Measurements from ENCODE around the gene PSMD11.
"Not testable (repeated sequence)": the region's sequence is repeated elsewhere in the genome, so short reads cannot be mapped to it uniquely, and the experiment has no call there.

Gene PSMD11

DNA sequence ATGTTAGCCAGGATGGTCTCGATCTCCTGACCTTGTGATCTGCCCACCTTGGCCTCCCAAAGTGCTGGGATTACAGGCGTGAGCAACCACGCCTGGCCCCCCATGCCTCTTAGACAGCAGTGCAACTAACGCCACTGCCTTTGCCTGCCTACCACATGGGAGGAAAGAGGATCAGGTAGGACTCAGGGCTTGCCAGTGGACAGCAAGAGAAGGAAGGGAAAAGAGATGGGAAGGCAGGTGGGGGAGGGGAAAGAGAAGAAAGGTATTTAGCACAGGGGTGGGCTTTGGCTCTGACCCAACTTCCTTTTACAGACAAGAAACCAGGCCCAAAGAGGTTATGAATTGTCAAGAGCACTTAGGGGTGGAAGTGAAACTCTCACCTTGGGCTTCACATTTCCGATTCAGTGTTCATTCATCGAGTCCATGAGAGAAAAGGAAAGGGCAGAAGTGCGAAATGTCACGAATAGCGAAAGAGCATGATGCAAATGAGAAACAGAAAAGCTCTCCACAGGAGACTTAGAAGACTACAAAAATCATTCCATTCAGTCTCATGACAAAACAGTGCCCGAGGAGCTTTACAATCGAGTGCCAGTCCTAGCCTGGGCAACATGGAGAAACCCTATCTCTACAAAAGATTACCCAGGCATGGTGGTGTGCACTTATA lies 78.8 kb downstream of the PSMD11 start:
- no peak overlapping the region for H3K4me3 ChIP-seq (ENCODE audit: low read length in 2 of 2)
- peaks cover 13% of the 10 kb centered on the region for H3K4me1 ChIP-seq (ENCODE audit: control insufficient read depth, insufficient read depth, low read length)
- H3K27me3 ChIP-seq (ENCODE audit: control insufficient read depth in 1 of 2, insufficient read depth in 2 of 2, low read length in 2 of 2): no peaks in the 10 kb centered on the region
- no peak overlapping the region for H3K9ac ChIP-seq (ENCODE audit: low read length in 2 of 2)
- no peaks in the 10 kb centered on the region for H3K9me3 ChIP-seq (ENCODE audit: control insufficient read depth in 2 of 2, low read length in 2 of 2)
- H3K27ac ChIP-seq (ENCODE audit: low read length): no peak overlapping the region
- no peaks in the 10 kb centered on the region for H3K36me3 ChIP-seq (ENCODE audit: control insufficient read depth in 2 of 2, insufficient read depth in 2 of 2, low read length in 2 of 2)

DNA sequence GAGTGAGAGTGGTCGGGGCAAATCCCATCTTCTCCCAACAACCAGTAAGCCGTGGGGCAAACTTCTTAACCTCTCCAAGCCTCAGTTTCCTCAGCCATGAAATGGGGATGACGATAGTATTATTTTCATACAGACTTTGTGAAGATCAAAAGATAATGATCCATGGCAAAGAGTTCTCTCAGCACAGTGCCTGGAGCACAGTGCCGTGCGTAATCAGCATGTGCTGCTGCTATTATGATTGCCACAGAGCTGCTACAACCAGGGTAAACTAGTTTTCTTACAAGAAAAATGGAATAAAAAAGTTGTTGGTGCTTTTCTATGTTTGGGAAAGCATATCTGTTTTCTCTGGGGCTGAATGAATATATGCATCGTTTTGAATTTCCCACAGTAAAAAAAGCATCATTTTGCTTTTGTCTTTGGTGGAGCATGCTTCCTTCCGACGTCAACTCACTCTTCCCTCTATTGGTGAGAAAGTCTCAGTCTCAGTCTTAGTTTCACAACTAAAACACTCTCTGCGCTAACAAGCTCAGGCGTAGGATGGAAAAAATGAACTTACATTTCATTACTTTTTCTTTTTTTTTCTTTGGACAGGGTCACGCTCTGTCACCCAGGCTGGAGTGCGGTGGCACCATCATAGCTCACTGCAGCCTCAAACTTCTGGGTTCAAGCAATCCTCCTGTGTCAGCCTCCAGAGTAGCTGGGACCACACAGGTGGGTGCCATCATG lies 79.7 kb downstream of the PSMD11 start:
- H3K4me1 ChIP-seq (ENCODE audit: control insufficient read depth, insufficient read depth, low read length): peaks cover 9% of the 10 kb centered on the region
- no peak overlapping the region for H3K27ac ChIP-seq (ENCODE audit: low read length)
- no peaks in the 10 kb centered on the region for H3K36me3 ChIP-seq (ENCODE audit: control insufficient read depth in 2 of 2, insufficient read depth in 2 of 2, low read length in 2 of 2)
- no peak overlapping the region for H3K9ac ChIP-seq (ENCODE audit: low read length in 2 of 2)
- no peak overlapping the region for H3K4me3 ChIP-seq (ENCODE audit: low read length in 2 of 2)
- H3K27me3 ChIP-seq (ENCODE audit: control insufficient read depth in 1 of 2, insufficient read depth in 2 of 2, low read length in 2 of 2): peaks cover 0 to 2% of the 10 kb centered on the region in 2 donors
- H3K9me3 ChIP-seq (ENCODE audit: control insufficient read depth in 2 of 2, low read length in 2 of 2): no peaks in the 10 kb centered on the region

DNA sequence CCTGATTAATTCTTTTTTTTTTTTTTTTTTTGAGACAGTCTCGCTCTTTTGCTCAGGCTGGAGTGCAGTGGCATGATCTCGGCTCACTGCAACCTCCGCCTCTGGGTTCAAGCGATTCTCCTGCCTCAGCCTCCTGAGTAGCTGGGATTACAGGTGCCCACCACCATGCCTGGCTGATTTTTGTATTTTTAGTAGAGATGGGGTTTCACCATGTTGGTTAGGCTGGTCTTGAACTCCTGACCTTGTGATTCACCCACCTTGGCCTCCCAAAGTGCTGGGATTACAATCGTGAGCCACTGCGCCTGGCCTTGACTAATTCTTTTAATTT lies 80.2 kb downstream of the PSMD11 start:
- H3K4me1 ChIP-seq (ENCODE audit: control insufficient read depth, insufficient read depth, low read length); H3K4me3 ChIP-seq (ENCODE audit: low read length in 2 of 2); H3K27me3 ChIP-seq (ENCODE audit: control insufficient read depth in 1 of 2, insufficient read depth in 2 of 2, low read length in 2 of 2); H3K9me3 ChIP-seq (ENCODE audit: control insufficient read depth in 2 of 2, low read length in 2 of 2); H3K9ac ChIP-seq (ENCODE audit: low read length in 2 of 2); H3K27ac ChIP-seq (ENCODE audit: low read length); H3K36me3 ChIP-seq (ENCODE audit: control insufficient read depth in 2 of 2, insufficient read depth in 2 of 2, low read length in 2 of 2): not testable (repeated sequence)

DNA sequence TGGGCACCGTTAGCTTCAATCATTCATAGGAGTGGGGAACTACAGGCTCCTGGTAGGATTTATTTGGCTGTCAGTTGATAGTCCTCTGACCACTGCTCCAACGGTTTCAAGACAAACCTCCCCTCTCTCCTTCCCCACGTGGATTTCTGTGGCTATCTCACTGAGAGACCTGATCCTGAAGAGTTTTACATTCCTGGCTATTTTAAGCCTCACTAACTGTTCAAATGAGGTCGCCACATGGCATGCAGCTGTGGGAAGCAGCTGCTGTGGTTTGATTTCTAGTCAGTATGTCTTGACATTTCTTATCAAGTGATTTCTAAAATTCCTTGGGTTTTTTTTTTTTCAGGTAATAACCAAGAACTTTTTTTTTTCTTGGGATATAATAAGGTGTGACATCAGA lies 80.8 kb downstream of the PSMD11 start:
- H3K9me3 ChIP-seq (ENCODE audit: control insufficient read depth in 2 of 2, low read length in 2 of 2): no peaks in the 10 kb centered on the region
- H3K27ac ChIP-seq (ENCODE audit: low read length): no peak overlapping the region
- peaks cover 0 to 2% of the 10 kb centered on the region in 2 donors for H3K27me3 ChIP-seq (ENCODE audit: control insufficient read depth in 1 of 2, insufficient read depth in 2 of 2, low read length in 2 of 2)
- H3K9ac ChIP-seq (ENCODE audit: low read length in 2 of 2): no peak overlapping the region
- peaks cover 5% of the 10 kb centered on the region for H3K4me1 ChIP-seq (ENCODE audit: control insufficient read depth, insufficient read depth, low read length)
- H3K4me3 ChIP-seq (ENCODE audit: low read length in 2 of 2): no peak overlapping the region
- no peaks in the 10 kb centered on the region for H3K36me3 ChIP-seq (ENCODE audit: control insufficient read depth in 2 of 2, insufficient read depth in 2 of 2, low read length in 2 of 2)

DNA sequence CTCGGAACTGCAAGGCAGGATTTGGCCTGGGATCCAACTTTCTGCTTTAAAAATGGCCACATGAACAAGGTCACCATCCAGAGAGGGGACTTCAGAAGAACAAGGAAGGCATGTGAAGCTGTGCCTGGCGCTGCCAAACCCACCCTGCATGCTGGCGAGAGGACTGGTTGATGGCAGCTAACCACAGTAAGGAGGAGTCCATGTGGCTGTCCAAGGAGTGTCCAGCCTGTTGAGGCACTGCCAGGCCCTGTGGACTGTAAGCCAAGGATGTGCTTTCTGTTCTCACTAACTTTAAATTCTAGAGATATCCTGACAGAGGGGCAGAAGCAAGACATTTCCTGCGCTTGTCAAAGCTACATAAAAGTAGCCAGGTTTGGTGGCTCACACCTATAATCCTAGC lies 82.8 kb downstream of the PSMD11 start:
- Histone ChIP-seq H3K4me1 (ENCODE audit: control insufficient read depth, insufficient read depth, low read length) (peaks cover 2% of the 10 kb centered on the region), H3K27me3 (ENCODE audit: control insufficient read depth in 1 of 2, insufficient read depth in 2 of 2, low read length in 2 of 2) (peaks cover 0 to 2% of the 10 kb centered on the region in 2 donors), H3K9ac (ENCODE audit: low read length in 2 of 2) (no peak overlapping the region), H3K9me3 (ENCODE audit: control insufficient read depth in 2 of 2, low read length in 2 of 2) (no peaks in the 10 kb centered on the region), H3K4me3 (ENCODE audit: low read length in 2 of 2) (no peak overlapping the region), H3K27ac (ENCODE audit: low read length) (no peak overlapping the region), H3K36me3 (ENCODE audit: control insufficient read depth in 2 of 2, insufficient read depth in 2 of 2, low read length in 2 of 2) (no peaks in the 10 kb centered on the region)

DNA sequence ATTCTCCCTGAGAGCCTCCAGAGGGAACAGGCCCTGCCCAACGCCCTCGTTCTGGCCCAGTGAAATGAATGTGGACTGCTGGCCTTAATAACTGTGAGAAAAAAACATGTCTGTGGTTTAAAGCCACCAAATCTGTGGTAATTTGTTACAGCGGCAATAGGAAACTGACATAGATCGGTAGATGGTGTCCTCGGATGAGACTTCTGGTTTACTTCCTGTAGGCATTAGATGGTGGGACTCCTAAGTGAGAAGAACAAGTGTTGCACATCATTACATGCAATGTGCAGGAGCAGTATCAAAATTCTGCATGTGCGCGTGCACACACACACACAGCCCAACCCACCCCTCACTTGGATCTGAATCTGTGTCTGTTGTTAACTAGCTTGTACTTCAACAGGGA lies 84.5 kb downstream of the PSMD11 start:
- Histone ChIP-seq H3K27ac (ENCODE audit: low read length) (no peak overlapping the region), H3K9ac (ENCODE audit: low read length in 2 of 2) (no peak overlapping the region), H3K36me3 (ENCODE audit: control insufficient read depth in 2 of 2, insufficient read depth in 2 of 2, low read length in 2 of 2) (peaks cover 0 to 2% of the 10 kb centered on the region in 2 donors), H3K4me1 (ENCODE audit: control insufficient read depth, insufficient read depth, low read length) (peaks cover 2% of the 10 kb centered on the region), H3K27me3 (ENCODE audit: control insufficient read depth in 1 of 2, insufficient read depth in 2 of 2, low read length in 2 of 2) (peaks cover 0 to 2% of the 10 kb centered on the region in 2 donors), H3K4me3 (ENCODE audit: low read length in 2 of 2) (no peak overlapping the region), H3K9me3 (ENCODE audit: control insufficient read depth in 2 of 2, low read length in 2 of 2) (no peaks in the 10 kb centered on the region)

DNA sequence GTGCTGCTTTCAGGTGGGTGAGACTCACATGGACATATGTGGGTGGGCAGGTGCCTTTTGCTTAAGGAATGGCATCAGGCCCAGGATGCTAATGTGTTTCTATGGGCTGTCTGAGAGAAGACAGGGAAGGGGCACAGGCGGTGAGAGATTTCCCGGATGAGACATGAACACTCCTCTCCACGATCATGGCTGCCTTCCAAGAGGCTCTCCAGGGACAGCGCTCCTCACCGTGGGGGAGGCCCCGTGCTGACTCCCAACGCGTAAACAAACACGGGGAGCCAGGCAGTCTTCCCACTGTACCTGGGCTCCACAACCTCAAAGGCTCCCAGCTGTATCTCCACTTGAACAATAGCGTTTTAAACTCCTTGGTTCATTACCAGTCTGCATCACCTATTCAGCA lies 85.3 kb downstream of the PSMD11 start:
- peaks cover 0 to 2% of the 10 kb centered on the region in 2 donors for H3K36me3 ChIP-seq (ENCODE audit: control insufficient read depth in 2 of 2, insufficient read depth in 2 of 2, low read length in 2 of 2)
- no peak overlapping the region for H3K4me3 ChIP-seq (ENCODE audit: low read length in 2 of 2)
- peaks cover 2% of the 10 kb centered on the region for H3K4me1 ChIP-seq (ENCODE audit: control insufficient read depth, insufficient read depth, low read length)
- H3K27me3 ChIP-seq (ENCODE audit: control insufficient read depth in 1 of 2, insufficient read depth in 2 of 2, low read length in 2 of 2): peaks cover 0 to 2% of the 10 kb centered on the region in 2 donors
- H3K9ac ChIP-seq (ENCODE audit: low read length in 2 of 2): no peak overlapping the region
- no peaks in the 10 kb centered on the region for H3K9me3 ChIP-seq (ENCODE audit: control insufficient read depth in 2 of 2, low read length in 2 of 2)
- no peak overlapping the region for H3K27ac ChIP-seq (ENCODE audit: low read length)

All from stomach smooth muscle (tissue), 2 donors.